HG03342 (cell line): ENCODE results near the gene RFX8.
"Not testable (repeated sequence)": the region's sequence is repeated elsewhere in the genome, so short reads cannot be mapped to it uniquely, and the experiment has no call there.

Experiments
- ATAC-seq: cut with Tn5 transposase; IDR thresholded peaks from one replicate; pipeline ENCODE4 v1.9.1; 2021; ENCODE audit warnings: mild to moderate bottlenecking, moderate library complexity; ENCODE audit not compliant: unreplicated experiment

RFX8 gene

GRCh38 chr2:101474731-101475384 is at the start of gene RFX8:
RFX8 (minus strand) TSS chr2:101475112; CDS start chr2:101466848, 8,264 bp downstream.
- no peak for ATAC-seq

GRCh38 chr2:101521487-101521886 is 46.6 kb upstream of the RFX8 start:
- ATAC-seq: no peak

GRCh38 chr2:101520246-101520645 is 45.3 kb upstream of the RFX8 start:
- ATAC-seq: no peak

GRCh38 chr2:101518578-101519492 is 43.9 kb upstream of the RFX8 start:
- no peak for ATAC-seq

- ATAC-seq: no peak
These were observed 42.9 kb upstream of the RFX8 start for GRCh38 chr2:101517758-101518271.

GRCh38 chr2:101516823-101517690 is 42.1 kb upstream of the RFX8 start:
- no peak for ATAC-seq

- ATAC-seq: no peak
These were observed 41.4 kb upstream of the RFX8 start for GRCh38 chr2:101516349-101516748.

GRCh38 chr2:101515477-101515876 is 40.6 kb upstream of the RFX8 start:
- no peak for ATAC-seq

GRCh38 chr2:101512993-101513392 is 38.1 kb upstream of the RFX8 start:
- ATAC-seq: no peak

- no peak for ATAC-seq
These were observed 36.5 kb upstream of the RFX8 start for GRCh38 chr2:101511381-101511780.

- no peak for ATAC-seq
These were observed 34.8 kb upstream of the RFX8 start for GRCh38 chr2:101509499-101510284.

- no peak for ATAC-seq
These were observed 33.7 kb upstream of the RFX8 start for GRCh38 chr2:101508636-101509035.

GRCh38 chr2:101505276-101505675 is 30.4 kb upstream of the RFX8 start:
- ATAC-seq: not testable (repeated sequence)

GRCh38 chr2:101504744-101505143 is 29.8 kb upstream of the RFX8 start:
- not testable (repeated sequence) for ATAC-seq

- ATAC-seq: no peak
These were observed 27.2 kb upstream of the RFX8 start for GRCh38 chr2:101502095-101502494.

GRCh38 chr2:101501443-101501842 is 26.5 kb upstream of the RFX8 start:
- no peak for ATAC-seq

- no peak for ATAC-seq
These were observed 25.9 kb upstream of the RFX8 start for GRCh38 chr2:101500860-101501259.

- no peak for ATAC-seq
These were observed 25.3 kb upstream of the RFX8 start for GRCh38 chr2:101500180-101500579.

- no peak for ATAC-seq
These were observed 21.4 kb upstream of the RFX8 start for GRCh38 chr2:101496279-101496678.

- ATAC-seq: no peak
These were observed 18.1 kb upstream of the RFX8 start for GRCh38 chr2:101492936-101493473.
